CD4-positive, alpha-beta T cell treated with Interferon gamma for 1 hour (primary cell): Measurements from ENCODE around the gene PCDHB8.
"Not testable (repeated sequence)": the region's sequence is repeated elsewhere in the genome, so short reads cannot be mapped to it uniquely, and the experiment has no call there.

ENCODE experiments used
- DNase-seq: peaks from one replicate; pipeline ENCODE4 v3.0.0-alpha.2; 2020

Gene PCDHB8

DNA sequence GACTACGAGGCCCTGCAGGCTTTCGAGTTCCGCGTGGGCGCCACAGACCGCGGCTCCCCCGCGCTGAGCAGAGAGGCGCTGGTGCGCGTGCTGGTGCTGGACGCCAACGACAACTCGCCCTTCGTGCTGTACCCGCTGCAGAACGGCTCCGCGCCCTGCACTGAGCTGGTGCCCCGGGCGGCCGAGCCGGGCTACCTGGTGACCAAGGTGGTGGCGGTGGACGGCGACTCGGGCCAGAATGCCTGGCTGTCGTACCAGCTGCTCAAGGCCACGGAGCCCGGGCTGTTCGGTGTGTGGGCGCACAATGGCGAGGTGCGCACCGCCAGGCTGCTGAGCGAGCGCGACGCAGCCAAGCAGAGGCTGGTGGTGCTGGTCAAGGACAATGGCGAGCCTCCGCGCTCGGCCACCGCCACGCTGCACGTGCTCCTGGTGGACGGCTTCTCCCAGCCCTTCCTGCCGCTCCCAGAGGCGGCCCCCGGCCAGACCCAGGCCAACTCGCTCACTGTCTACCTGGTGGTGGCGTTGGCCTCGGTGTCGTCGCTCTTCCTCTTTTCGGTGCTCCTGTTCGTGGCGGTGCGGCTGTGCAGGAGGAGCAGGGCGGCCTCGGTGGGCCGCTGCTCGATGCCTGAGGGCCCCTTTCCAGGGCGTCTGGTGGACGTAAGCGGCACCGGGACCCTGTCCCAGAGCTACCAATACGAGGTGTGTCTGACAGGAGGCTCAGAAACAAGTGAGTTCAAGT, 6.7 kb downstream of the PCDHB8 start:
- DNase-seq, result not testable (repeated sequence)

DNA sequence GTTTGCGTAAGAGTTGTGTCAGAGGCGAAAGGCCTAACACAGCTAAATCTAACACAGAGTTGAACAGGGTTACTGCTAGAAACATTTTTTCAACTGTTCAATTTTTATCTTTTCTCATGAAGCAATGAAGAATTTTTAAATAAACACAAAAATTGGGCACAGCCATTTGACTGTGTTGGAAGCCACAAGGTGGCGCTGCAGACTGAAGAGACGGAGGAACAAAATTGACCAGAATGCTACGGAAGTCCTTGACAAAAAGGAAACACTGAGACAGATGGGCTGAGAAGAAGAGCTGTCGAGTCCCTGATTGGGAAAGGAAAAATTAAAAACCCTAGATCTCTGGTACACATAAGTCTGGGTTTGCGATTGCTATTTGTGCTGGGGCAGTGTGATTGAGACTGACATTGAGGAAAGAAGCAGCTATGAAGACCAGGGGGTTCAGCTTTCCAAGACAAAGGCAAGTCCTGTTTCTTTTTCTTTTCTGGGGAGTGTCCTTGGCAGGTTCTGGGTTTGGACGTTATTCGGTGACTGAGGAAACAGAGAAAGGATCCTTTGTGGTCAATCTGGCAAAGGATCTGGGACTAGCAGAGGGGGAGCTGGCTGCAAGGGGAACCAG, 9.4 kb downstream of the PCDHB8 start, which contains the start of gene PCDHB9:
PCDHB9 (plus strand) TSS at position 265 of the 616 bp plus-strand sequence; CDS start at position 423, 158 bp downstream.
- DNase-seq, result no peak

DNA sequence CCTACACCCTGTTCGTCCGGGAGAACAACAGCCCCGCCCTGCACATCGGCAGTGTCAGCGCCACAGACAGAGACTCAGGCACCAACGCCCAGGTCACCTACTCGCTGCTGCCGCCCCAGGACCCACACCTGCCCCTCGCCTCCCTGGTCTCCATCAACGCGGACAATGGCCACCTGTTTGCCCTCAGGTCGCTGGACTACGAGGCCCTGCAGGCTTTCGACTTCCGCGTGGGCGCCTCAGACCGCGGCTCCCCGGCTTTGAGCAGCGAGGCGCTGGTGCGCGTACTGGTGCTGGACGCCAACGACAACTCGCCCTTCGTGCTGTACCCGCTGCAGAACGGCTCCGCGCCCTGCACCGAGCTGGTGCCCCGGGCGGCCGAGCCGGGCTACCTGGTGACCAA, 11.1 kb downstream of the PCDHB8 start:
- DNase-seq, result not testable (repeated sequence)

DNA sequence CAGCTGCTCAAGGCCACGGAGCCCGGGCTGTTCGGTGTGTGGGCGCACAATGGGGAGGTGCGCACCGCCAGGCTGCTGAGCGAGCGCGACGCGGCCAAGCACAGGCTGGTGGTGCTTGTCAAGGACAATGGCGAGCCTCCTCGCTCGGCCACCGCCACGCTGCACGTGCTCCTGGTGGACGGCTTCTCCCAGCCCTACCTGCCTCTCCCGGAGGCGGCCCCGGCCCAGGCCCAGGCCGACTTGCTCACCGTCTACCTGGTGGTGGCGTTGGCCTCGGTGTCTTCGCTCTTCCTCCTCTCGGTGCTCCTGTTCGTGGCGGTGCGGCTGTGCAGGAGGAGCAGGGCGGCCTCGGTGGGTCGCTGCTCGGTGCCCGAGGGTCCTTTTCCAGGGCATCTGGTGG, 11.5 kb downstream of the PCDHB8 start:
- not testable (repeated sequence) for DNase-seq

DNA sequence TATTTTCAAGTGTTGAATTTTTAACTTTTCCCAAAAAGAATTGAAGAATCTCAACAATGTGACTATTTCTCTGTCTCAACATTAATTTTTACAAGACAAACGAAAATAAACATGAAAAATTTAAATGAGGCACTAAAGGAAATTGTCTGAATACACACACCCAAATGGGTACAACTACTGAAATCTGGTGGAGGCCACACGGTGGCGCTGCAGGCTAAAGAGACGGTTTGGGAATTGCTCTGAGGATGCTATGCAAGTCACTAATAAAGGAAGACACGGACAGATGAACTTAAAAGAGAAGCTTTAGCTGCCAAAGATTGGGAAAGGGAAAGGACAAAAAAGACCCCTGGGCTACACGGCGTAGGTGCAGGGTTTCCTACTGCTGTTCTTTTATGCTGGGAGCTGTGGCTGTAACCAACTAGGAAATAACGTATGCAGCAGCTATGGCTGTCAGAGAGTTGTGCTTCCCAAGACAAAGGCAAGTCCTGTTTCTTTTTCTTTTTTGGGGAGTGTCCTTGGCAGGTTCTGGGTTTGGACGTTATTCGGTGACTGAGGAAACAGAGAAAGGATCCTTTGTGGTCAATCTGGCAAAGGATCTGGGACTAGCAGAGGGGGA, 14.6 kb downstream of the PCDHB8 start, which contains the start of gene PCDHB10:
PCDHB10 (plus strand) TSS at position 244 of the 616 bp plus-strand sequence; CDS start at position 444, 200 bp downstream.
- DNase-seq, result no peak

DNA sequence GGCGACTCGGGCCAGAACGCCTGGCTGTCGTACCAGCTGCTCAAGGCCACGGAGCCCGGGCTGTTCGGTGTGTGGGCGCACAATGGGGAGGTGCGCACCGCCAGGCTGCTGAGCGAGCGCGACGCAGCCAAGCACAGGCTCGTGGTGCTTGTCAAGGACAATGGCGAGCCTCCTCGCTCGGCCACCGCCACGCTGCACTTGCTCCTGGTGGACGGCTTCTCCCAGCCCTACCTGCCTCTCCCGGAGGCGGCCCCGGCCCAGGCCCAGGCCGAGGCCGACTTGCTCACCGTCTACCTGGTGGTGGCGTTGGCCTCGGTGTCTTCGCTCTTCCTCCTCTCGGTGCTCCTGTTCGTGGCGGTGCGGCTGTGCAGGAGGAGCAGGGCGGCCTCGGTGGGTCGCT, 16.7 kb downstream of the PCDHB8 start:
- DNase-seq, result not testable (repeated sequence)

DNA sequence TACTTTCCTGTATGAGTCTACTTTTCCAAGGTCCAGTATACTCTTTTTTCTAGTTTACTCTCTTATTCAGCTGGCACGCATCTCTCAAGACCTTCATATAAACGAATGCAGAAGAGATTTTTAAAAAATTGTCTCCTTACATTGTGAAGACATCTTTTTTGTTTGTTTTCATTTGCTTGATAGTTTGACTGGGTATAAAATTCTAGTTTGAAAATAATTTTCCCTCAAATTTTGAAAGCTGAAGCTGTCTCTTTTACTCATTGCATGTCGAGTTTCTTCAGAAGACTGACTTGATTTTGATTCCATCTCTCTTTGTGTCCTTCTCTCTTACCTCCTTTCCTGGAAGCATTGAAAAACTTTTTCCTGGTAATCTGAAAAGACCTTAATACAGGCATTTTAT, 18.8 kb downstream of the PCDHB8 start:
- DNase-seq, result no peak

DNA sequence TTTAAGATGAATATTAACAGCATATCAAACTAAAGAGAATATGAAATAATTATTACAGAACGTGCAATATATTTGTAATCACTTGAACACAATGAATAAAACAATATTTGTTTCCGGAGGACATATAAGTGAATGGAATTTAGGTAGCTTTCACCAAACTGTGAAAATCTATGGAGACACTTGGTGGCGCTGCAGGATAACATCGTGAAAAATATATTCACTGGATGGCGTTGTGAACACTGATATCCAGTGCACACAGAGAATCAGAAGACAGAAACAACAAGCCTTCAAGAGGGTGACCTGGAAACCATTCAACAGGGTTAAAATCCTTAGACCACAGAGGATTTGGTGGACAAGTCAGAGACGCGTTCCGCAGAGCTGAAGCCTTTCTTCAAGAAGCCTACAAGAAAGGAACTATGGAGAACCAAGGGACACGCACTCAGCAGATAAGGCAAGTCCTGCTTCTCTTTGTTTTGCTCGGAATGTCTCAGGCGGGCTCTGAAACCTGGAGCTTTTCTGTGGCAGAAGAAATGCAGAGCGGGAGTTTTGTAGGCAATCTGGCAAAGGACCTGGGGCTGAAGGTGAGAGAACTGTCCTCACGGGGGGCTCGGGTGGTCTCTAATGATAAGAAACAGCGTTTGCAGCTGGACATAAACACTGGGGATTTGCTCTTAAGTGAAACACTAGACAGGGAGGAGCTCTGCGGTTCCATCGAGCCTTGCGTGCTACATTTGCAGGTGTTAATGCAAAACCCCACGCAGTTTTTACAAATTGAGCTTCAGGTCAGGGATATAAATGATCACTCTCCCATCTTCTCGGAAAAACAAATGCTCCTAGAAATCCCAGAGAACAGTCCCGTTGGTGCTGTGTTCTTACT, 22.0 kb downstream of the PCDHB8 start, which contains the start of gene PCDHB11:
PCDHB11 (plus strand) TSS at position 269 of the 877 bp plus-strand sequence; CDS start at position 417, 148 bp downstream.
- DNase-seq, result no peak

DNA sequence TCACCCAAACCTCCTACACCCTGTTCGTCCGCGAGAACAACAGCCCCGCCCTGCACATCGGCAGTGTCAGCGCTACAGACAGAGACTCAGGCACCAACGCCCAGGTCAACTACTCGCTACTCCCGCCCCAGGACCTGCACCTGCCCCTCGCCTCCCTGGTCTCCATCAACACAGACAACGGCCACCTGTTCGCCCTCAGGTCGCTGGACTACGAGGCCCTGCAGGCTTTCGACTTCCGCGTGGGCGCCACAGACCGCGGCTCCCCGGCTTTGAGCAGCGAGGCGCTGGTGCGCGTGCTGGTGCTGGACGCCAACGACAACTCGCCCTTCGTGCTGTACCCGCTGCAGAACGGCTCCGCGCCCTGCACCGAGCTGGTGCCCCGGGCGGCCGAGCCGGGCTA, 23.5 kb downstream of the PCDHB8 start:
- not testable (repeated sequence) for DNase-seq

DNA sequence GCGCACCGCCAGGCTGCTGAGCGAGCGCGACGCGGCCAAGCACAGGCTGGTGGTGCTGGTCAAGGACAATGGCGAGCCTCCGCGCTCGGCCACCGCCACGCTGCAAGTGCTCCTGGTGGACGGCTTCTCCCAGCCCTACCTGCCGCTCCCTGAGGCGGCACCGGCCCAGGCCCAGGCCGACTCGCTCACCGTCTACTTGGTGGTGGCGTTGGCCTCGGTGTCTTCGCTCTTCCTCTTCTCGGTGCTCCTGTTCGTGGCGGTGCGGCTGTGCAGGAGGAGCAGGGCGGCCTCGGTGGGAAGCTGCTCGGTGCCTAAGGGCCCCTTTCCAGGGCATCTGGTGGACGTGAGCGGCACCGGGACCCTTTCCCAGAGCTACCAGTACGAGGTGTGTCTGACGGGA, 24.1 kb downstream of the PCDHB8 start:
- DNase-seq, result not testable (repeated sequence)

DNA sequence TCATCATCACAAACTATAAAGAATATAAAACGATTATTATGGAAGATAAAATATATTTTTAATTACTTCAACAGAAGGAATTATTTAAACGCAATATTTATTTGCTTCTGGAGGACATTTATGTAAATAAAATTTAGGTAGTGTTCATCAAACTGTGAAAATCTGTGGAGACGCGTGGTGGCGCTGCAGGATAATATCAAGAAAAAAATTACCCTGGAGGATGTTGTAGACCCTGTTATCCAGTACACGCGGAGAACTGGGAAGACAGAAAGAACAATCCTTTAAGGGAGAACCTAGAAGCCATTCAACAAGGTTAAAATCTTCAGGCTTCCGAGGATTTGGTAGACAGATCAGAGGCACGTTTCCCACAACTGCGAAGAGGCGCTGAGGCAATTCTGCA, 30.9 kb downstream of the PCDHB8 start, which contains the start of gene PCDHB12:
PCDHB12 (plus strand) TSS at position 242 of the 400 bp plus-strand sequence. CDS start 189 bp downstream, outside the sequence.
- DNase-seq, result no peak

DNA sequence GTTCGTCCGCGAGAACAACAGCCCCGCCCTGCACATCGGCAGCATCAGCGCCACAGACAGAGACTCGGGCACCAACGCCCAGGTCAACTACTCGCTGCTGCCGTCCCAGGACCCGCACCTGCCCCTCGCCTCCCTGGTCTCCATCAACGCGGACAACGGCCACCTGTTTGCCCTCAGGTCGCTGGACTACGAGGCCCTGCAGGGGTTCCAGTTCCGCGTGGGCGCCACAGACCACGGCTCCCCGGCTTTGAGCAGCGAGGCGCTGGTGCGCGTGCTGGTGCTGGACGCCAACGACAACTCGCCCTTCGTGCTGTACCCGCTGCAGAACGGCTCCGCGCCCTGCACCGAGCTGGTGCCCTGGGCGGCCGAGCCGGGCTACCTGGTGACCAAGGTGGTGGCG, 32.7 kb downstream of the PCDHB8 start:
- not testable (repeated sequence) for DNase-seq

DNA sequence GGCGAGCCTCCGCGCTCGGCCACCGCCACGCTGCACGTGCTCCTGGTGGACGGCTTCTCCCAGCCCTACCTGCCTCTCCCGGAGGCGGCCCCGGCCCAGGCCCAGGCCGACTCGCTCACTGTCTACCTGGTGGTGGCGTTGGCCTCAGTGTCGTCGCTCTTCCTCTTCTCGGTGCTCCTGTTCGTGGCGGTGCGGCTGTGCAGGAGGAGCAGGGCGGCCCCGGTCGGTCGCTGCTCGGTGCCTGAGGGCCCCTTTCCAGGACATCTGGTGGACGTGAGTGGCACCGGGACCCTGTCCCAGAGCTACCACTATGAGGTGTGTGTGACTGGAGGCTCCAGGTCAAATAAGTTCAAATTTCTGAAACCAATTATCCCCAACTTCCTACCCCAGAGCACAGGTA, 33.3 kb downstream of the PCDHB8 start:
- not testable (repeated sequence) for DNase-seq

DNA sequence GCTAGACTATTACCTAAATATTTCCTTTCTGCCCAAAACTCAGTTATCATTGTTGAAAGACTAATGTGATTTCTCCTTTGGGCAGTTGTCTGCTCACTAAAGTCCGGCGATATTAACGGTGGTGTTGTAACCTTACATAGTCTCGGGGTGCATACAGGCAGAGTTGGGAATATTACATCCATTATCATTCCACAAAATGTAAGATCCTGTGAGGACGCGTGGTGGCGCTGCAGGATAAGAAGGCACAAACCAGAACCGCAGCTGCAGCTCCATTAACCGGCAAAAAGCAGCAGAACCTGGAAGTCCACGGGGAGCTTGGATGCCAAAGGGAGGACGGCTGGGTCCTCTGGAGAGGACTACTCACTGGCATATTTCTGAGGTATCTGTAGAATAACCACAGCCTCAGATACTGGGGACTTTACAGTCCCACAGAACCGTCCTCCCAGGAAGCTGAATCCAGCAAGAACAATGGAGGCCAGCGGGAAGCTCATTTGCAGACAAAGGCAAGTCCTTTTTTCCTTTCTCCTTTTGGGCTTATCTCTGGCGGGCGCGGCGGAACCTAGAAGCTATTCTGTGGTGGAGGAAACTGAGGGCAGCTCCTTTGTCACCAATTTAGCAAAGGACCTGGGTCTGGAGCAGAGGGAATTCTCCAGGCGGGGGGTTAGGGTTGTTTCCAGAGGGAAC, 36.2 kb downstream of the PCDHB8 start, which contains the start of gene PCDHB13:
PCDHB13 (plus strand) TSS at position 264 of the 684 bp plus-strand sequence; CDS start at position 469, 205 bp downstream.
- not testable (repeated sequence) for DNase-seq

DNA sequence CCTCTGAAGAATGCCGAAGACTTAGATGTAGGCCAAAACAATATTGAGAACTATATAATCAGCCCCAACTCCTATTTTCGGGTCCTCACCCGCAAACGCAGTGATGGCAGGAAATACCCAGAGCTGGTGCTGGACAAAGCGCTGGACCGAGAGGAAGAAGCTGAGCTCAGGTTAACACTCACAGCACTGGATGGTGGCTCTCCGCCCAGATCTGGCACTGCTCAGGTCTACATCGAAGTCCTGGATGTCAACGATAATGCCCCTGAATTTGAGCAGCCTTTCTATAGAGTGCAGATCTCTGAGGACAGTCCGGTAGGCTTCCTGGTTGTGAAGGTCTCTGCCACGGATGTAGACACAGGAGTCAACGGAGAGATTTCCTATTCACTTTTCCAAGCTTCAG, 37.0 kb downstream of the PCDHB8 start:
- not testable (repeated sequence) for DNase-seq

DNA sequence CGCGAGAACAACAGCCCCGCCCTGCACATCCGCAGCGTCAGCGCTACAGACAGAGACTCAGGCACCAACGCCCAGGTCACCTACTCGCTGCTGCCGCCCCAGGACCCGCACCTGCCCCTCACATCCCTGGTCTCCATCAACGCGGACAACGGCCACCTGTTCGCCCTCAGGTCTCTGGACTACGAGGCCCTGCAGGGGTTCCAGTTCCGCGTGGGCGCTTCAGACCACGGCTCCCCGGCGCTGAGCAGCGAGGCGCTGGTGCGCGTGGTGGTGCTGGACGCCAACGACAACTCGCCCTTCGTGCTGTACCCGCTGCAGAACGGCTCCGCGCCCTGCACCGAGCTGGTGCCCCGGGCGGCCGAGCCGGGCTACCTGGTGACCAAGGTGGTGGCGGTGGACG, 37.9 kb downstream of the PCDHB8 start:
- not testable (repeated sequence) for DNase-seq

DNA sequence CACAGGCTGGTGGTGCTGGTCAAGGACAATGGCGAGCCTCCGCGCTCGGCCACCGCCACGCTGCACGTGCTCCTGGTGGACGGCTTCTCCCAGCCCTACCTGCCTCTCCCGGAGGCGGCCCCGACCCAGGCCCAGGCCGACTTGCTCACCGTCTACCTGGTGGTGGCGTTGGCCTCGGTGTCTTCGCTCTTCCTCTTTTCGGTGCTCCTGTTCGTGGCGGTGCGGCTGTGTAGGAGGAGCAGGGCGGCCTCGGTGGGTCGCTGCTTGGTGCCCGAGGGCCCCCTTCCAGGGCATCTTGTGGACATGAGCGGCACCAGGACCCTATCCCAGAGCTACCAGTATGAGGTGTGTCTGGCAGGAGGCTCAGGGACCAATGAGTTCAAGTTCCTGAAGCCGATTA, 38.4 kb downstream of the PCDHB8 start:
- DNase-seq, result not testable (repeated sequence)

DNA sequence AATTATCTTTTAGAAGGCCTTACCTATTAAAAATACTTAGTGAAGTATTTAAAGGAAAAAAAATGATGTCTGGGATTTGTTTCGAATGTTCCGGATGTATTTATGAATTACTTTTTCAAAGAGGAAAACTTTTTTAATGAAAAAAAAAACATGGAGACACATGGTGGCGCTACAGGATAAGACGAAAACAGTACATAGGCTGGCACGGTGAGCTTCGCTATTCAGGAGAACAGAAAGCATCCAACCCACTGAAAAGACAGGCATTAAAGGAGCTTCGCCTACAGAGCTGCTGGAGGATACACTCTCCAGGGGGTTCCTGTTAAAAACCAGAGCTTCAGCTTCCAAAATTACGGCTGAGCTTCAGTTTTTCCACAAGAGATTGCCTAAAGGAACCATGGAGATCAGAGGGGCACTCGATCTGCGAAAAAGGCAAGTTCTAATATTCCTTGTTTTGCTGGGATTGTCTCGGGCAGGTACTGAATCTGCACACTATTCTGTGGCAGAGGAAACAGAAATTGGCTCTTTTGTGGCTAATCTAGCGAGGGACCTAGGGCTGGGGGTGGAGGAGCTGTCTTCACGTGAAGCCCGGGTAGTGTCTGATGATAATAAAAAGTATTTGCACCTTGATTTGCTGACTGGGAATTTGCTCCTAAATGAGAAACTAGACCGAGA, 45.7 kb downstream of the PCDHB8 start, which contains the start of gene PCDHB14:
PCDHB14 (plus strand) TSS at position 232 of the 672 bp plus-strand sequence; CDS start at position 395, 163 bp downstream.
- no peak for DNase-seq

DNA sequence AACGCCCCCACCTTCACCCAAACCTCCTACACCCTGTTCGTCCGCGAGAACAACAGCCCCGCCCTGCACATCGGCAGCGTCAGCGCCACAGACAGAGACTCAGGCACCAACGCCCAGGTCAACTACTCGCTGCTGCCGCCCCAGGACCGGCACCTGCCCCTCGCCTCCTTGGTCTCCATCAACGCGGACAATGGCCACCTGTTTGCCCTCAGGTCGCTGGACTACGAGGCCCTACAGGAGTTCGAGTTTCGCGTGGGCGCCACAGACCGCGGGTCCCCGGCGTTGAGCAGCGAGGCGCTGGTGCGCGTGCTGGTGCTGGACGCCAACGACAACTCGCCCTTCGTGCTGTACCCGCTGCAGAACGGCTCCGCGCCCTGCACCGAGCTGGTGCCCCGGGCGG, 47.3 kb downstream of the PCDHB8 start:
- not testable (repeated sequence) for DNase-seq

DNA sequence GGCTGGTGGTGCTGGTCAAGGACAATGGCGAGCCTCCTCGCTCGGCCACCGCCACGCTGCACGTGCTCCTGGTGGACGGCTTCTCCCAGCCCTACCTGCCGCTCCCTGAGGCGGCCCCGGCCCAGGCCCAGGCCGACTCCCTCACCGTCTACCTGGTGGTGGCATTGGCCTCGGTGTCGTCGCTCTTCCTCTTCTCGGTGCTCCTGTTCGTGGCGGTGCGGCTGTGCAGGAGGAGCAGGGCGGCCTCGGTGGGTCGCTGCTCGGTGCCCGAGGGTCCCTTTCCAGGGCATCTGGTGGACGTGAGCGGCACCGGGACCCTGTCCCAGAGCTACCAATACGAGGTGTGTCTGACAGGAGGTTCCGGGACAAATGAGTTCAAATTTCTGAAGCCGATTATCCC, 47.8 kb downstream of the PCDHB8 start:
- not testable (repeated sequence) for DNase-seq
